Activated CD4-positive, CD25-positive, alpha-beta regulatory T cell (primary cell): ENCODE results near the gene ZNF580.

Source experiments
- DNase-seq, 4 experiments: peaks; one replicate each; lab custom pipeline; 2025; lab: John Stamatoyannopoulos, UW

ZNF580 gene

GRCh38 chr19:55663846-55664536 is 23.2 kb downstream of the ZNF580 start:
- no peak for DNase-seq

- no peak for DNase-seq
These were observed 25.7 kb downstream of the ZNF580 start for GRCh38 chr19:55666343-55667005.

DNA sequence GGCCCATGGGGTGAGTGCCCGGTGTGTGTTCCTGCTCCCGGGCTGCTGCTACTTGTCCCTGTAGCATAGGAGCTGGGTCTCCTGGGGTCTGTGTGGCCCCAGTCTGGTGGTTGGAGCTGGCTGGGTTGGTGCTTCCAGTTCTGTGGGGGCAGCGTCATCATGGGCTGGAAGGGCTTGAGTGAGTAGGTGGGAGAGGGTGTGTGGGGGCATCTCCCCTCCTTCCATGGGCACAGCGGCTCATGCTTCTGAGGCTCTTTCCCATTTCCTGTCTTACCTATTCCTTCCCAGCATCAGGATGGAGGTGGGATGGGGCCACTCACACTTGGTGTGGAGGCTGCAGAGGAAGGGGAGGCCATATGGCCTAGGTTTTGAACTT is 26.2 kb downstream of the ZNF580 start:
- no peak for DNase-seq

- no peak for DNase-seq
These were observed 26.7 kb downstream of the ZNF580 start for GRCh38 chr19:55667511-55667910.

- DNase-seq: no peak
These were observed 27.2 kb downstream of the ZNF580 start for GRCh38 chr19:55667958-55668357.

GRCh38 chr19:55668603-55669348 is 28.0 kb downstream of the ZNF580 start:
- DNase-seq: no peak

DNA sequence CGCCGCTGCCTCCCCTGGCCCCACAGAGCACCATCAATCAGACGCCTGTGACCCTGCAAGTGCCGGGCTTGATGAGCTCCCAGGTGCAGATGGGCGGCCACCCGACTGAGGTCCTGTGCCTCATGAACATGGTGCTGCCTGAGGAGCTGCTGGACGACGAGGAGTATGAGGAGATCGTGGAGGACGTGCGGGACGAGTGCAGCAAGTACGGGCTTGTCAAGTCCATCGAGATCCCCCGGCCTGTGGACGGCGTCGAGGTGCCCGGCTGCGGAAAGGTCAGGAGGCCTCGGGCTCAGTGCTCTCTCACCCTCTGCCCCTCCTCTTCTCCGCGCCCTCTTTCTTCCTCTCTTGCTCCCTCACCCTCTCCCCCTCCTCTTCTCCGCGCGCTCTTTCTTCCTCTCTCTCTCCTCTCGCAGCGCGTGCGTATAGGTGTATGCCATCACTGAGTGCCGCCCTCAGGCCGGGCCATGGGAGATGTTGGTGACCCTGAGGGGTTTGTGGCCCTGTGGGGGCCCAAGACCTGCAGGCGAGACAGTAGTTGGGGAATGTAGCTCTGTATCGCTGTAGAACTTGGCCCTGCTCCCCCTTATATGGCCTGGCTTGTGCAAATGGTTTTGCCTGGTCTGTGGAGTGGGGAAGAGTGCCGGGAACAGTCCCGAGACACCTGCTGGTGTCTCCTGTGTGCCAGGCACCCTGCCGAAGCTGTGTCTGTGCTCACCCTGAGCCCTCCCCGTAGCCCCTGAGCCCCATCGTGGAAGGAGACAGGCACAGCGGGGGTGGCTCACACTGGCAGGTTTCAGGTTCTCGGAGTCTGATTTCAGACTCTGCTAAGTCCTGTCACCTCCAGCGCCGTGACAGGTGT is 28.8 kb downstream of the ZNF580 start:
- no peak for DNase-seq

DNA sequence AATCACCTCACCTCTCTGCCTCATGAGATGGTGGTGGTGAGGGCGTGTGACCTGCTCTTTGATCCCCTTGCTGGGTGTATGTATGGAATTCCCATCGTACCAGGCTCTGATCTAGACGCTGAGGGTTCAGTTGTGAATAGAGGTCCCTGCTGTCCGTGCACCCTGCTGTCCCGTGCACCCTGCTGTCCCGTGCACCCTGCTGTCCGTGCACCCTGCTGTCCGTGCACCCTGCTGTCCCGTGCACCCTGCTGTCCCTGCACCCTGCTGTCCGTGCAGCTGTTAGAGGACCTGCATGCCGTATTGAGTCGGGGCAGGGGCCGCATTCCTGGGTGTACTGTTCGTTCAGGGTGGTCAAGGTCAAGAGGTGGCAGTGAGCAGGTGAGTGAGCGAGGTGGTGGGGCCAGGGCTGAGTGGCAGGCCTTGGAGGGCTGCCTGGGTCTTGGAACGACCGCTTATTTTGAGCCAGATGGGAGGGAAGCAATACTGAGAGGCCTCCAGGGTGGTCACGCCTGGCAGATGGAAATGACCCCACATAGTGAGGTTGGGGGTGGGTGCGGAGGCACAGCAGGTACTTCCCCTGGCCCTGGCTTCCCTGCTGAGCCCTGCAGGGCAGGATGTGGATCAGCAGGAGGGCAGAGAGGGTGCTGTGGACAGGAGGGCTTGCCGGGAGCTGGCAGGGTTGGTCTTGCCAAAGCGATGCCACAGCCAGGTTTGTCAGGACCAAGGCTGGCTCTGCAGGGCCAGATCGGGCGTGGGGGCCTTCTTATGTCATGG is 29.7 kb downstream of the ZNF580 start:
- peak in 2 of 4 experiments; percentile 21 to 24 for DNase-seq

- no peak for DNase-seq
These were observed 30.2 kb downstream of the ZNF580 start for GRCh38 chr19:55671054-55671378.

- no peak for DNase-seq
These were observed 31.6 kb downstream of the ZNF580 start for GRCh38 chr19:55672418-55672817.

DNA sequence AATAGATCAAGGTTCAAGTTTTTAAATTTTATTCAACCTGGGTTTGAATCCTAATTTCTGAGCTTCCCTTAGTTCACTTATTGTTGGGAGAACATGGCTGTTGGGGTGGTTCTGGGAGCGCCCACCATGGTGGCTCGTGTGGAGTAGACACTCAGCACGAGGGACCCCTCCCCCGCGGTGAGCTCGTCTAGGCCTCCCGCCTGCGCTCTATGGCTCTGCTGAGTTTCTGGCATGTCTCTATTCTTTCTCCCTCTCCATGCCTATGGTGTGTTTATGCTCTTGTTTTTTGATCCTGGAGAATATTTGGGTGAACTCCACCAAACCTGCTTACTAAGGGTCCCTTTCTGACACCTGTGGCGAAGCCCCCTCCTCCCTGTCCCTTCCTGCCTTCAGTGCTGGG is 32.7 kb downstream of the ZNF580 start:
- no peak for DNase-seq

DNA sequence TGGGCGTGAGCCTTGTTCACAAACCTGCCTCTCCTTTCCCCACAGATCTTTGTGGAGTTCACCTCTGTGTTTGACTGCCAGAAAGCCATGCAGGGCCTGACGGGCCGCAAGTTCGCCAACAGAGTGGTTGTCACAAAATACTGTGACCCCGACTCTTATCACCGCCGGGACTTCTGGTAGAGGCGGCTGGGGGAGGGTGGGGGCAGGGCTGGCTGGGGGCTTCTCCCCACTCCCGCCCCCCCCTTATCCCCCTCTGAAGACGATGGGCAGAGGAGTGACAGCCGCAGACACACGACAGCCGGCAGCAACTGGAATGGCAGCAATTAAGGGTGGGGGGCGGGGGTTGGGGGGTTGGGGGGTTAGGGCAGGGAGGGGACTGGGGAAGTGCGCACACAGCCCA is 33.1 kb downstream of the ZNF580 start:
- DNase-seq: no peak

GRCh38 chr19:55674459-55674840 is 33.6 kb downstream of the ZNF580 start:
- DNase-seq: no peak

DNA sequence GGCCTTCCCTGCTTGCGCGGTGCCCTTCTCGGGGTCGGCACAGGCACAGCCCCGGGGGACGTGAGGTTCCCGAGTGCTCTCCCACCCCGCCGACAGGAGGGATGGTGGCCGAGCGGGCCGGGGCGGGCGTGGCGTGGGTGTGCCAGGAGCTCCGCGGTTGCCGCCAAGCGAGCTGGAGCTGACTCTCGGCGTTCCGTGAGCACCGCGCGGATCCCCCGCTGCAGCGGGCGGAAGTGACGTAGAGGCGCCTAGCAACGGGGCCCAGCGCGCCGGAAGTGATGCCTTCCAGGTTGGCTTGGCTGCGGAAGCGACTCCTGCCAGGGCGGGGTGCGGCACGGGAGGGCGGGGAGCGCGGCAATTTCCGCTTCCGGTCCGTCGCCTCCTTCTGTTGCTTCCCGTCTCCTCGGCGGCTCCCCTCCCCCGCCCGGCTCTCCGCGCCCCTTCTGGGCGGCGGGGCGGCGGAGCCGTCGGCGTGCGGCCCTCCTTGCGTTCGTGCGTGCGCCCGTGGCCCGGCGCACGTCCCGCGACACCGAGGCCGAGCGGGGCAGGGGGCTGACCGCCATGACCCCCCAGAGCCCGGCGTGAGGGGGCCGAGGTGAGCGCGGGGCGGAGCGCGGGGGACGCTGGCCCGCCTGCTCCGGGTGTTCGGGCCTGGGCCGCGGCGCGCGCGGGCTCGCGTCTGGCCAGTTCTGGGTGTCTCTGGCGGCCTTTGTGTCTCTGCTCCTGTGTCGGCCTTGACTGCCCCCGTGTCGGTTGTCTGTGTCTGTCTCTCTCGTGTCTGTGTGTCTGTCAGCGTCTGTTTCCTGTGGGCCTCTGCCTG is 34.2 kb downstream of the ZNF580 start, which contains the start of gene EPN1:
EPN1 (plus strand) TSS at position 386 of the 820 bp plus-strand sequence. CDS start 3,402 bp downstream, outside the sequence.
- DNase-seq: peak; percentile 92 to 97 (median 96)

DNA sequence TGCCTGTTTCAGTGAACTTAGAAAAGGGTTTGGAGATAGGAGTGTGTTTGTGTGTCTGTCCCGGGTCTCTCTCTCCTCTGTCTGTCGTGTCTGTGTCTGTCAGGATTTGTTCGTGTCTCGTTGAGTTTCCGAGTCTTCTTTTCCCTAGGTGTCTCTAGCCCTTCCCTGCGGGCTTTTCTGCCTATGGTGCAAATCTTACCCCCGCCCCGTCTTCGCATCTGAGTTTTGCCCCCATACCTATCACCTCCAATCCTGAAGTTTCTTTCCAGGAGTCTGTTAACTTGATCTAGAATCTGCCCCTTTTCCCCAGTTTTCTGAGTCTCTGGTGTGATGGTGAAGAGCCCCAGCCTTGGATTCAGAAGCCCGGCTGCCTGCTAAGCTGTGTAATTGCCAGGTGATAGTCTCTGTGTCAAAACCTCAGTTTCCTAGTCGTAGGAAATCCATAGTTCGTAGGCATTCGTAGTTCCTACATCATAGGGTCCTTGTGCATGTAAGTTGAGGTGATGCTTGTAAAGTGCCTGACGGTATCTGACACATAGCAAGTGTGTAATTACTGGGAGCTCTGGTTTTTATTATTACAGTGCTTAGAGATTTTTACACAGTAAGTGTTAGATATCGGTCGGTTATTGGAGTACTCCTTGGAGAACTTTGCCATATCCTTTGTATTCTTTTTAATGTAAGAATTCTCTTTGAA is 35.0 kb downstream of the ZNF580 start:
- DNase-seq: no peak

GRCh38 chr19:55676383-55676782 is 35.6 kb downstream of the ZNF580 start:
- DNase-seq: no peak

DNA sequence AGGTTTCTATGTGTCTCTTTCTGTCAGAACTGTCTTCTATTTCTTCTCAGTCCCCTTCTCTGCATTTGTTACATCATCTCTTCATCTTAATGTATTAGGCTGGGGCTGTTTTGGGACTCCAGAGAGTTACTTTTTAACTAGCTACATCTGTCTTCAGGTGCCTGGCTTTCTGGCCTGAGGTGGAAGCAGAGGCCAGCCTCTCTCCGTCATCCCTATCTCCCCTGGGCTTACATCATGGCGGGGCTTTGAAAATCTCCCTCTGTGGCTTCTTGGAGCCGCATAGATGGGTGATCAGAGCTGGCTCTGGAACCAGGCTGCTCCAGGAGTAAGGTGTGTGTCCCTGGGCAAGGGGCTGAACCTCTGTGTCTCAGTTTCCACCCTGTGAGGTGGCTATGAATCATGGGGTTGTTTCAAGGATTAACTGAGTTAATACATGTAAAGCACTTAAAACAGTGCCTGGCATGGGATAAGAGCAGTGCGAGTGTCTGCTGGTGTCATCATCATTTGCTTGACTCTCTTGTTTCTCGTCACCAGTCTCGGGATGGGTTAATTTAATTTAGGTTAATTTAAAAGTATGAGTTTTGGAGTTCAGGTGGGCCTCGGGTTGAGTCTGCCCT is 36.2 kb downstream of the ZNF580 start:
- no peak for DNase-seq

DNA sequence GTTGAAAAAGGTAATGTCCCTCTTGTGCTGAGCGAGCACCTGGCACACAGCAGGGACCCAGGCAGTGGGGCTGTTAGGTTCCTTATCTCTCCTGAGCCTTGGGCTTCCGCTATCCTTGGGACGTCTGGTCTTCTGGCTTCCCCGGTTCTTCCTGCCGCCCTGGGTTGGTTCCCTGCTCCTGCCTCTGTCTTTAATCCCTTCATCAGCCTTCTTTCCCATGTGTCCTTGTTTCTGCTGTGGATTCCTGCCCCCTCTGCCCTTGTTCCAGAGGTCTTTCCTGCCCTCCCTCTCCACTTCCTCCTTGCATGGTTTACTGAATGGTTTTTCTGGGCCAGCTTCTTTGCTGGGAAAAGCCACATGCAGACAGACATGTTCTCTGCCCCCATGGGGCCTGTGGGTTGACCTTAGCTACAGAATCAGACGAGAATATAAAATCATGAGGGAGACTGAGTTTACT is 36.8 kb downstream of the ZNF580 start:
- DNase-seq: no peak

- no peak for DNase-seq
These were observed 37.4 kb downstream of the ZNF580 start for GRCh38 chr19:55678121-55678671.
